AG09309 (cell line): Measurements from ENCODE around the gene KRT1.

ENCODE experiments used
- DNase-seq: peaks from one replicate; pipeline ENCODE4 v3.0.0-alpha.2; 2010; ENCODE audit warnings: low read depth
- H3K4me3 ChIP-seq: 2 replicates; pipeline ENCODE4 v1.5.1; 2011; ENCODE audit warnings: mild to moderate bottlenecking, low read depth, low read length, moderate library complexity; ENCODE audit not compliant: control insufficient read depth
- TF ChIP-seq, protein P1 (sequence below): IDR thresholded peaks from 2 replicates; pipeline ENCODE4 v1.5.1; 2011; ENCODE audit warnings: mild to moderate bottlenecking, low read depth, low read length, inconsistent platforms; ENCODE audit not compliant: insufficient read depth, control insufficient read depth; ENCODE audit errors: missing control alignments

The KRT1 gene

DNA sequence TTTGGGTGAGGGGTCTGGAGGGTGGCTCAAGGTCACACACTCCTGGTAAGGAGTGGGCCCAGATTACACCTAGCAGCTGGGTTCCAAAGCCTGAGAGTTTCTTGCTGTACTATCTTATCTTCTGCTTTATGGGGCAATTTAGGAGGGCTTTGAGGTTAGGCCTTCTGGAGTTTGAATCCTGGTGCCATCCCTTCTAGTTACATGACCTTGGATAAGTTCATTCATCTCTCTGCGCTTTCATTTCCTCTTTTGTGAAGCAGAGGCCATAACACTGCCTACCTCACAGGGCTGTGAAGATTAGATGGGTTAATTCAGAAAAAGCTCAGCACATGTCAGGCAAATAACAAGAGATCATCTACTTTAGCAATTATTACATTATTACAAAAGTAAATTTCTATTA lies 30.5 kb upstream of the KRT1 start:
- no peak overlapping the region for H3K4me3 ChIP-seq
- TF ChIP-seq, protein P1, sequence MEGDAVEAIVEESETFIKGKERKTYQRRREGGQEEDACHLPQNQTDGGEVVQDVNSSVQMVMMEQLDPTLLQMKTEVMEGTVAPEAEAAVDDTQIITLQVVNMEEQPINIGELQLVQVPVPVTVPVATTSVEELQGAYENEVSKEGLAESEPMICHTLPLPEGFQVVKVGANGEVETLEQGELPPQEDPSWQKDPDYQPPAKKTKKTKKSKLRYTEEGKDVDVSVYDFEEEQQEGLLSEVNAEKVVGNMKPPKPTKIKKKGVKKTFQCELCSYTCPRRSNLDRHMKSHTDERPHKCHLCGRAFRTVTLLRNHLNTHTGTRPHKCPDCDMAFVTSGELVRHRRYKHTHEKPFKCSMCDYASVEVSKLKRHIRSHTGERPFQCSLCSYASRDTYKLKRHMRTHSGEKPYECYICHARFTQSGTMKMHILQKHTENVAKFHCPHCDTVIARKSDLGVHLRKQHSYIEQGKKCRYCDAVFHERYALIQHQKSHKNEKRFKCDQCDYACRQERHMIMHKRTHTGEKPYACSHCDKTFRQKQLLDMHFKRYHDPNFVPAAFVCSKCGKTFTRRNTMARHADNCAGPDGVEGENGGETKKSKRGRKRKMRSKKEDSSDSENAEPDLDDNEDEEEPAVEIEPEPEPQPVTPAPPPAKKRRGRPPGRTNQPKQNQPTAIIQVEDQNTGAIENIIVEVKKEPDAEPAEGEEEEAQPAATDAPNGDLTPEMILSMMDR = no peak
- DNase-seq = no peak

- TF ChIP-seq, protein P1 = no peak
- DNase-seq = no peak
- H3K4me3 ChIP-seq = no peak overlapping the region
These were observed 27.8 kb upstream of the KRT1 start for GRCh38 chr12:52708010-52708409.

- DNase-seq = no peak
- TF ChIP-seq, protein P1 = no peak
- no peak overlapping the region for H3K4me3 ChIP-seq
These were observed 24.3 kb upstream of the KRT1 start for GRCh38 chr12:52704464-52704863.

- DNase-seq = no peak
- no peak overlapping the region for H3K4me3 ChIP-seq
- TF ChIP-seq, protein P1 = no peak
These were observed 23.7 kb upstream of the KRT1 start for GRCh38 chr12:52703878-52704277.

DNA sequence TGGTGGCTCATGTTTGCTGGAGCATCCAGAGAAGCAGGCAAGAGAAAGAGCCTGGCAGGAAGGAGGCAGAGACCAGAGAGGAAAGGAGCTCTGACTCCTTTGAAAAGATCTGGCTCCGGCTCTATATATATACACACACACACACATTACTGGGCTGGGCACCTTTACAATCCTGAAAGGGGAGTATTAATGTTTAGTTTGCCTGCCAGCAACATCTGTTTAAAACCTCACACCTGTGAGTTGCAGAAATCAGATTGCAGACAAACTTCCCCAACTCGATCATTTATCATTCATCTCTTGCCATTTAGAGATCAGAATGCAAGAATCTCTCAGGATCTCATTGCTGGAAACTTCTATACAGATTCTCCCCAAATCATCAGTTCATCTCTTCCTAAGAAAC lies 23.2 kb upstream of the KRT1 start, which contains the start of gene KRT77:
Gene KRT77, minus strand, starts transcription at position 101 of the 400 bp plus-strand sequence. Its CDS starts 90 bp downstream, at position 11.
- no peak within 1 kb of the TSS for H3K4me3 ChIP-seq
- TF ChIP-seq, protein P1 = no peak
- DNase-seq = no peak

- TF ChIP-seq, protein P1 = no peak
- no peak overlapping the region for H3K4me3 ChIP-seq
- DNase-seq = no peak
These were observed 22.1 kb upstream of the KRT1 start for GRCh38 chr12:52702338-52702737.

- TF ChIP-seq, protein P1 = no peak
- no peak for DNase-seq
- H3K4me3 ChIP-seq = no peak overlapping the region
These were observed 21.1 kb upstream of the KRT1 start for GRCh38 chr12:52701281-52701680.
